Right lung (tissue), 5 donors: ENCODE measurements around the gene TOM1L2. TPM values are rescaled to one million over a fixed set of nuclear protein-coding genes. Genes with fewer than 3 reads are reported as not detected.
"Not testable (repeated sequence)": the region's sequence is repeated elsewhere in the genome, so short reads cannot be mapped to it uniquely, and the experiment has no call there.

Experiments
- DNase-seq, 2 donors: peaks; one replicate each; pipeline ENCODE4 v3.0.0-alpha.2; 2013
- polyA plus RNA-seq, 5 donors: library from polyadenylated mRNA; unstranded; fragments of 120-200 nt; gene quantifications; one replicate each; pipeline versions ENCODE4 v1.2.1 to v1.2.3, GENCODE V29; 2013; ENCODE audit warnings: inconsistent platforms in 1 of 5, low replicate concordance in 1 of 5; ENCODE audit not compliant: insufficient read length in 5 of 5, insufficient read depth in 1 of 5

Gene TOM1L2
- polyA plus RNA-seq, 5 donors, result 37.7 to 63.8 (median 52.2) TPM

DNA sequence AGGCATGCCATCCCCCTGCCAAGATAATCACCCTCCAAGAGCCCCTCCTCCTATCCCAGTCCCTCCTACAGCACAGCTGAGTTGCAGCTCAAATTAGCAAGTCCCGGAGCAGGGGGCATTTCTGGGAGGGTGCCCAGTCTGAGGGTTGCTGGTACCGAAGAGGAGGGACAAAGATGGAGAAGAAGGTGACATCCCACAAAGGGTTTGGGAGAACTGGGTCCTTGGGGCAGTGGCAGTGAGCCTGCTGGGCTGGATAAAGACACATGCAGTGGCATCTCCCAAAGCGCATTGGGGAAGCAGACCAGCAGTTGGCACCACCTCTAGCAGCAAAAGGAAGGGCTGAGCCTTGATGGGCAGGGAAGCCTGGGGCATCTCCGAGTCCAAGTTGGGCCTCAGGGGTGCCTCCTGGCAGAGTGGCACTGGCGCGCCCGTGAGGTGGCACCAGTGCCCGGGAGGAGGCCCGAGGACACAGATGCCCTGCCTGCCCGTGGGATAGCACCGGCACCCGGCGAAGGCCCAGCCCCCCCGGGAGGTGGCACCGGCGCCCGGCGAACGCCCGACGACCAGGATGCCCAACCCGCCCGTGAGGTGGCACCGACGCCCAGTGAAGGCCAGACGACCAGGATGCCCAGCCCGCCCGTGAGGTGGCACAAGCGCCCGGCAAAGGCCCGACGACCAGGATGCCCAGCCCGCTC, 622 bp downstream of the TOM1L2 start:
- no peak for DNase-seq

GRCh38 chr17:17970699-17971430, 1.3 kb downstream of the TOM1L2 start:
- DNase-seq, result no peak

DNA sequence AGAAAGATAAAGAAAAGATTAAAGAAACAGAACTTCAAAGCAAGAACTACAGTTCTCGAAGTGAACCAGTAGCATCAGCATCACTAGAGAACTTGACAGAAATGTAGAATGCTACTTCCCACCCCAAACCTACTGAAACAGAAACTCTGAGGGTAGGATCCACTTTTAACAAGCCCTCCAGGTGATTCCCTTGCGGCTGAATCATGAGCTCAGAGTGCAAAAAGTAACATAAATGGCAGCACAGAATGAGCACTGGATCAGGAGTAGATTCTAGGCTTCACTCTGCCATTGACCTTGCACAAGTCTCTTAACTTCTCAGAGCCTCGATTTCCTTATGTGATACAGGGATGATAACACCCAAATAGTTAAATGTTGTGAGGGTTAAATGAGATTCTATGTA, 5.8 kb downstream of the TOM1L2 start:
- DNase-seq, result no peak

DNA sequence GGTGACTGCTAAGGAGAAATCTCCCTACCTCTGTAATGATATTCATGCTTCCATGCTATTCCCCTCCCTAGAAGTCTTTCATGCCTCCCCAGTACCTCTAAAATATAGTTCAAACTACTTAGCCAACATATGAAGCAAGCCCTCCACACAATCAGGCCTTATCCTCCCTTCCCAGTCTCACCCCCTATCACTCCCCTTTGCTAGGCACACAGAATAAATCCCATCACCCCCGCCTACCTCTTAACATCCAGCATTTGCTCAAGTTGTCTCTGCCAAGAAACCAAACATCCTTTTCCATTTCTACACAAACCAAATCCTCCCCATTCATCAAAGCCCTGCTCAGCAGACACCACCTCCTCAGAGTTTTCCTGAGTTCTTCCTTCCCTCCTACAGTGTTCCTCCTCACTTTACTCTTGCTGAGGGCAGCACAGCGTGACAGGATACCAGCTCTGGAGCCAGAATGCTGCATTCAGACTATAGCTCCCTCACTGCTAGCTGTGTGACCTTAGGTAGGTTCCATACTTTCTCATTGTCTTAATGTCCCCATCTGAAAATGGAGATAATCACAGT, 7.0 kb downstream of the TOM1L2 start:
- DNase-seq, result no peak

DNA sequence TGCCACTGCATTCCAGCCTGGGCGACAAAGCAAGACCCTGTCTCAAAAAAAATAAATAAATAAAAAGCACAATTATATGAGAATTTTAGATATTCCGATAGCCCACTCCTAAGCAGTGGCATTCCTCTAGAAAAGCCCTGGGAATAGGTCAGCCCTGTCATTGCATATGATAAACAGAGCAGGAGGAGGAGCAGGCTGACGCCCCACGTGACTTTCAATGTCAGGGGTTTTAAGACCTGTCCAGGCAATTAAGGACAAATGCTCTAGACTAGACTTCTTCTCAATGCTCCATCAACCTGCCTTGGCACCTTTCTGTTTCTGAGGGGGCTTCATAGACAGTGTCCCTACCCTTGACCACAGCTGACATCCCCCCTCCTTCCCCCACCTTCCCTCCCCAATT, 7.5 kb downstream of the TOM1L2 start:
- DNase-seq, result no peak

DNA sequence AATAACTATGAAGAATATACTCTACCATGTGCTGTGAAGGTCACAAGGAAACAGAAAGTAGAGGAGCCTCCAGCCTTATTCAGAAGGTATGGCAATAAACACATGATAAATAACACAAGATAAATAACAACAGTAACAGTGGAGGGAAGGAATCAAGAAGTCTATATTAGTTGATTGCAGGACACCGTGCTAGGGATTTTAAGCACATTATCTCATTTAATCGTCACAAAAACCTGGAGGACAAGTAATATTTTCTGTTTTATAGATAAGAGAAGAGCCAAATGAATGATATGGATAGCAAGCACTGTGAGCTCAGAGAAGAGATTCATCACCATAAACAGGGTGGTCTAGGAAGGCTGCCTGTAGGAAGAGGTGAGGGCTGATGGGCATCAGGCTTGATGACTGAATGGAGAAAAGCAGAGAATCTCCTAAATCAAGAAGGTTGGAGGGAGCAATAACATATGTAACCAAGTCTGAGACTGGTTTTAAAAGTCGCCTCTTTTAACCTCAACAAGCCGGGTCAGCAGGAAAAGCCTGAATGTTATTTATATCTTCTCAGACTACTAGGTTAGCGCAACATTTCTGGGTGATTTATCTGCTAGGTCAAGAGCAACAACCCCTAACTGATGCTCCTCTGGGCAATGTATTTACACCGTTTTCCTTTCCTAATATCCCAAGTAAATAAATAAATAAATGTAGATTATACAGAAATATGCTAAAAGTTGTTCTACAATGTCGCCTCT, 8.3 kb downstream of the TOM1L2 start:
- no peak for DNase-seq

- no peak for DNase-seq
Measured at GRCh38 chr17:17963066-17963465, 9.1 kb downstream of the TOM1L2 start.

DNA sequence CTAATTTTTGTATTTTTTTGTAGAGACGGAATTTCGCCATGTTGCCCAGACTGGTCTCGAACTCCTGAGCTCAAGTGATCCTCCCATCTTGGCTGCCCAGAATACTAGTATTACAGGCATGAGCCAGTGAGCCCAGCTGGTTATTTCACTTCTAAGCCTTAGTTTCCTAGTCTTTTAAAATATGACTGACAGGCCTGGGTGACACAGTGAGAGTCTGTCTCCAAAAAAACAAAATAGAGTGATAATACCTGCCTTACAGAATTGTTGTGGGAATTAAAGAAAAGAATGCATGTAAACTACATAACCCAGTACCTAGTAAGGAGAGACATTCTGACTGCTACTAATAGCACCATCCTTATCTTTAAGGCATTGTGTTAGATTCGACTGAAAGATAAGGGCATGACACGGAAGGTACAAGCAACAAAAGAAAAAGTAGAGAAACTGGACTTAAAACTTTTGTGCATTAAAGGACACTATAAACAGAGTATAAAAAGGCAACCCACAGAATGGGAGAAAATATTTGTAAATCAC, 11.6 kb downstream of the TOM1L2 start:
- no peak for DNase-seq

GRCh38 chr17:17959520-17960361, 12.5 kb downstream of the TOM1L2 start:
- peak; percentile 55 to 66 for DNase-seq

- no peak for DNase-seq
Measured at GRCh38 chr17:17958982-17959381, 13.2 kb downstream of the TOM1L2 start.

DNA sequence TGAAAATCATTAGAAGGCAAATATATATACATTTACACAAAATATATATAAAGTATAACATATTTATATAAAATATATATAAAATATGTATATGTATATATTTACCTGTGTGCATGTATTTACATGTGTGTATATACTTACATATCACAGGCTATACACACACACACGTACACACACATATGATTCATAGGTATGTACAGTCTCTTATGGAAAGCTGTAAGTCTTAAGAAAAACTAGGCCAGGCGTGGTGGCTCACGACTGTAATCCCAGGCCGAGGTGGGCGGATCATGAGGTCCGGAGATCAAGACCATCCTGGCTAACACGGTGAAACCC, 14.7 kb downstream of the TOM1L2 start:
- no peak for DNase-seq

- DNase-seq, result not testable (repeated sequence)
Measured at GRCh38 chr17:17955790-17956341, 16.3 kb downstream of the TOM1L2 start.

GRCh38 chr17:17954079-17954478, 18.1 kb downstream of the TOM1L2 start:
- DNase-seq, result no peak

DNA sequence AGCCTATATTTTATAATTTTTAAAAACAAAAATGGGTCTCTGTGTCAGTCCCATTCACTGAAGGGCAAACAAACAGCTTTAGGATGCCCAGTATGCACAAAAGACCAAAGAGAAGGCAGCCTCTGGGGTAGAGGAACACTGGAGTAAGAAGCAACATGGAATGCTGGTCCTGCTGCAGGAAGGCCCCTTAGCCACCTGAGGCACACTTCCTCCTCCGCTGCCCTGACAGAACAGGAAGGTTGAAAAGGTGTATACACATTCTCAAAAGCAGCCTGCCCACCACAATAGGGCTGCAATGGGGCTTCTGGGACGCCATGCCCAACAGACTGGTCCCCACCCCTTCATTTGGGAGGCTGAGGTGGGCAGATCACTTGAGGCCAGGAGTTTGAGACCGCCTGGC, 19.5 kb downstream of the TOM1L2 start:
- no peak for DNase-seq

GRCh38 chr17:17951524-17951923, 20.7 kb downstream of the TOM1L2 start:
- DNase-seq, result no peak

DNA sequence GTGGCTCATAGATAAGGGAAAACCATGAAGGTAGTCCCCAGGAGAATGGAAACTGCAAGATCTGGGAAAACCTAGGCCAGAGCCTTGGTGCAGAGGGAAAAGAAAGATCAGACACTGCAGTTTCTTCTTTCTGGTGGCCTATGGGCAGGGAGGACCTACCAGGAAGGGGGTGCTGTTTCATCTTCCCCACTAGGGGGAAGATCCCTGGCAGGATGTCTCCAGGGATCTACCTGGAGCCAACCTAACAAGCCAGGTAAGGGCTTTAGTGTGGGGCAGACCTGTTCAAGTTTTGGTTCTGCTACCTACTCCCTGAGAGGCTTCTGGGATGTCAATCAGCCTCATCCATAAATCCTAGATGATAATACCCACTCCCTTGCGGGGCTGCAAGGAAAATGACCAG, 21.4 kb downstream of the TOM1L2 start:
- no peak for DNase-seq

DNA sequence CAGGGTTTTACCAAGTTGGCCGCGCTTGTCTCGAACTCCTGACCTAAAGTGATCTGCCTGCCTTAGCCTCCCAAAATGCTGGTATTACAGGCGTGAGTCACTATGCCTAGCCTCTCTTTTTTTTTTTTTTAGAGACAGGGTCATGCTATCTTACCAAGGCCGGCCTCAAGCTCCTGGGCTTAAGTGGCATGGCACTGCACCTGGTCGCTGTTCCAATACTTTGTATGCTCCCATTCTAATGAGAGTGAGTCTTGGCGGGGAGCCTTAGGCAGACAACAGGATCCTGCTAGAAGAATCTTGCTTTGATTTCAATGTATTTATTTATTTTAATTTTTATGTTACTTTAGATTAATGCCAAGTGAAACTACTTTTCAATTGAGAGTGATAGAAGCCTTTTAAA, 21.9 kb downstream of the TOM1L2 start:
- no peak for DNase-seq

DNA sequence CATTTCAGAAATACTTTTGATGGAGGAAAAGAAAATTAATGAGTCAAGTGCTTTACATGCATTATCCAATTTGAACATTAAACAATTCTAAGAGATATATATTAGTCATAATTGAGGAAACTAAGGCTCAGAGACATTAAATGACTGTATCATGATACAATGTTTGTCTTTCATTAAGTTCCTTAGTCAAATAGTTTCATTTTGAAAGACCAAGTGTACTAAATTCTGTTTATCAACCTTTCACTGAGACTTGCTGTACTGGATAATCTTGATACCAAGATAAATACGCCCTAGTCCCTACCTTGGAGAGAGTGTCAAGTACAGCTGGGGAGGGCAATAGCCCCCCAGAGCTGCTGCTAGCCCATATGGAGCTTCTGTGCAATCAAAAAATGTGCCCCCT, 24.2 kb downstream of the TOM1L2 start:
- DNase-seq, result no peak

DNA sequence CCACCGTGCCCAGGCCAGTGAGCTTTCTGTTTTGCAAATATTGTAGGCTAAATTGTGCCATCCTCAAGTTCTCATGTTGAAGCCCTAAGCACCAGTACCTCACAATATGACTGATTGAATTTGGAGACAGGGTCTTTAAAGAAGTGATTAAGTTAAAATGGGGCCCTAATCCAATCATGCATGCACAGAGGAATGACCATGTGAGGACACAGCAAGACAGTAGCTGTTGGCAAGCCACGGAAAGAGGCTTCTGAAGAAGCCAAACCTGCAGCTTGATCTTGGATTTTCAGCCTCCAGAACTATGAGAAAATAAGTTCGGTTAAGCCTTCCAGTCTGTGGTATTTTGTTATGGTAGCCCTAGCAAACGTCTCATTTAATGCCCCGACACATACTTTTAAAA, 24.9 kb downstream of the TOM1L2 start:
- no peak for DNase-seq

GRCh38 chr17:17946093-17946492, 26.1 kb downstream of the TOM1L2 start:
- no peak for DNase-seq

- no peak for DNase-seq
Measured at GRCh38 chr17:17944743-17945142, 27.5 kb downstream of the TOM1L2 start.
